HS-27A (cell line): Measurements from ENCODE around the gene TBX15.

Experiments
- DNase-seq: peaks from one replicate; pipeline ENCODE4 v3.0.0-alpha.2; 2012; ENCODE audit warnings: low read depth, missing footprints

The TBX15 gene

GRCh38 chr1:119001181-119002027 lies 13.3 kb upstream of the TBX15 start:
- DNase-seq: no peak

GRCh38 chr1:119000371-119001180 lies 12.4 kb upstream of the TBX15 start:
- DNase-seq: no peak

GRCh38 chr1:118999348-119000071 lies 11.4 kb upstream of the TBX15 start:
- no peak for DNase-seq

GRCh38 chr1:118998171-118998570 lies 10.0 kb upstream of the TBX15 start:
- DNase-seq: no peak

- no peak for DNase-seq
These were observed 9.1 kb upstream of the TBX15 start for GRCh38 chr1:118997225-118997624.

- no peak for DNase-seq
These were observed 7.3 kb upstream of the TBX15 start for GRCh38 chr1:118995312-118996016.

- DNase-seq: no peak
These were observed 5.5 kb upstream of the TBX15 start for GRCh38 chr1:118993700-118994026.

- no peak for DNase-seq
These were observed 4.9 kb upstream of the TBX15 start for GRCh38 chr1:118992868-118993699.

- no peak for DNase-seq
These were observed 4.2 kb upstream of the TBX15 start for GRCh38 chr1:118992237-118992825.

- no peak for DNase-seq
These were observed 3.3 kb upstream of the TBX15 start for GRCh38 chr1:118991448-118991847.

GRCh38 chr1:118990513-118991152 lies 2.5 kb upstream of the TBX15 start:
- DNase-seq: no peak

- no peak for DNase-seq
These were observed 1.8 kb upstream of the TBX15 start for GRCh38 chr1:118989878-118990378.

- DNase-seq: no peak
These were observed 1.1 kb upstream of the TBX15 start for GRCh38 chr1:118989006-118989815.

GRCh38 chr1:118987468-118988185 lies 516 bp downstream of the TBX15 start:
- no peak for DNase-seq

- no peak for DNase-seq
These were observed 1.3 kb downstream of the TBX15 start for GRCh38 chr1:118986555-118987467.

- DNase-seq: no peak
These were observed 2.2 kb downstream of the TBX15 start for GRCh38 chr1:118985640-118986554.
